Measurements from ENCODE around the gene TBX4.

DNA sequence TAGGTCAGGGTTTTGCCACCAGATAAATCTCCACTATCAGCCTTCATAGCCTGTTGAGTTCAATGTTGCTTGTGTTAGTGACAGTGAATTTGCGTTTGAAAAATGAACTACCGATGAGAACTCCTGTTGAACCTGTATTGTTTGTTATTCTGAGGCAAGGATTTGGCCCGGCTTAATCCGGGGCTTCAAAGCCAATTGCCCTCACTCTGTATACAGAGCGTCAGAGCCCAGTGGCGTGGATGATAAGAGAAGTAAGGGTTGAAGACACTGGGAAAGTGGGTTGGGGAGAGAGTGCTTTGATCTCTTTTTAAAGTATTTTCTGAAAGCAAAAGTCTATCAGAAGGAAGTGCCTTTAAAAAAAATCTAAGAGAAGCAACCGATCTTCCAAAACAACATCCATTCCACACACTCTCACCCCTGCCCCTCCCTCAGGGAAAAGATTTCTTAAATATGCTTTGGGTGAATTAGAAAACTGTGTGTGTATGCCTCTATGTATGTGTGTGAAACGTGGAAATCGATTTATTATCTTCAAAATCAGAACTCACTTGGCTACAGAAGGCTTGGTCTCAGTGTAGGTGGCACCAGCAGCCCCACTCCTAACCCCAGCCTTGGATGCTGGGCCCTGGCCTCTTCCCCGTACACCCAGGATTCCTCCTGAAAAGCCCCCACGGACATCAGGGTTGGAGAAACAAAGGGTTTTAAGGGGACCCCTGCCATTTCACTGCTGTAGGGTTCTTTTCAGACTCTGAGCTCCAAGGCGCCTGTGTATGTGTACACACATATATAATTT lies 8.8 kb downstream of the TBX4 start:
- TF ChIP-seq TAF1 (IDR thresholded peaks at IDR 0.05; ENCODE audit: low read depth) (no peak), TCF12 (IDR thresholded peaks at IDR 0.05; ENCODE audit: low read depth) (no peak), EGR1 (IDR thresholded peaks at IDR 0.05) (no peak), RAD21 (IDR thresholded peaks at IDR 0.05; ENCODE audit: low read depth) (no peak), FOXM1 (IDR thresholded peaks at IDR 0.05; ENCODE audit: borderline replicate concordance, low read depth) (no peak), YY1 (IDR thresholded peaks at IDR 0.05; ENCODE audit: low read depth) (no peak), CREB1 (IDR thresholded peaks at IDR 0.05; ENCODE audit: low read depth) (no peak), EP300 (IDR thresholded peaks at IDR 0.05; ENCODE audit: borderline replicate concordance) (no peak), NFIC (IDR thresholded peaks at IDR 0.05) (no peak)
- TF ChIP-seq, protein P1, sequence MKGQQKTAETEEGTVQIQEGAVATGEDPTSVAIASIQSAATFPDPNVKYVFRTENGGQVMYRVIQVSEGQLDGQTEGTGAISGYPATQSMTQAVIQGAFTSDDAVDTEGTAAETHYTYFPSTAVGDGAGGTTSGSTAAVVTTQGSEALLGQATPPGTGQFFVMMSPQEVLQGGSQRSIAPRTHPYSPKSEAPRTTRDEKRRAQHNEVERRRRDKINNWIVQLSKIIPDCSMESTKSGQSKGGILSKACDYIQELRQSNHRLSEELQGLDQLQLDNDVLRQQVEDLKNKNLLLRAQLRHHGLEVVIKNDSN (IDR thresholded peaks at IDR 0.05), result no peak
- TF ChIP-seq, protein P2, sequence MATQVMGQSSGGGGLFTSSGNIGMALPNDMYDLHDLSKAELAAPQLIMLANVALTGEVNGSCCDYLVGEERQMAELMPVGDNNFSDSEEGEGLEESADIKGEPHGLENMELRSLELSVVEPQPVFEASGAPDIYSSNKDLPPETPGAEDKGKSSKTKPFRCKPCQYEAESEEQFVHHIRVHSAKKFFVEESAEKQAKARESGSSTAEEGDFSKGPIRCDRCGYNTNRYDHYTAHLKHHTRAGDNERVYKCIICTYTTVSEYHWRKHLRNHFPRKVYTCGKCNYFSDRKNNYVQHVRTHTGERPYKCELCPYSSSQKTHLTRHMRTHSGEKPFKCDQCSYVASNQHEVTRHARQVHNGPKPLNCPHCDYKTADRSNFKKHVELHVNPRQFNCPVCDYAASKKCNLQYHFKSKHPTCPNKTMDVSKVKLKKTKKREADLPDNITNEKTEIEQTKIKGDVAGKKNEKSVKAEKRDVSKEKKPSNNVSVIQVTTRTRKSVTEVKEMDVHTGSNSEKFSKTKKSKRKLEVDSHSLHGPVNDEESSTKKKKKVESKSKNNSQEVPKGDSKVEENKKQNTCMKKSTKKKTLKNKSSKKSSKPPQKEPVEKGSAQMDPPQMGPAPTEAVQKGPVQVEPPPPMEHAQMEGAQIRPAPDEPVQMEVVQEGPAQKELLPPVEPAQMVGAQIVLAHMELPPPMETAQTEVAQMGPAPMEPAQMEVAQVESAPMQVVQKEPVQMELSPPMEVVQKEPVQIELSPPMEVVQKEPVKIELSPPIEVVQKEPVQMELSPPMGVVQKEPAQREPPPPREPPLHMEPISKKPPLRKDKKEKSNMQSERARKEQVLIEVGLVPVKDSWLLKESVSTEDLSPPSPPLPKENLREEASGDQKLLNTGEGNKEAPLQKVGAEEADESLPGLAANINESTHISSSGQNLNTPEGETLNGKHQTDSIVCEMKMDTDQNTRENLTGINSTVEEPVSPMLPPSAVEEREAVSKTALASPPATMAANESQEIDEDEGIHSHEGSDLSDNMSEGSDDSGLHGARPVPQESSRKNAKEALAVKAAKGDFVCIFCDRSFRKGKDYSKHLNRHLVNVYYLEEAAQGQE (IDR thresholded peaks at IDR 0.05; ENCODE audit: low read depth), result no peak
- TF ChIP-seq, protein P3, sequence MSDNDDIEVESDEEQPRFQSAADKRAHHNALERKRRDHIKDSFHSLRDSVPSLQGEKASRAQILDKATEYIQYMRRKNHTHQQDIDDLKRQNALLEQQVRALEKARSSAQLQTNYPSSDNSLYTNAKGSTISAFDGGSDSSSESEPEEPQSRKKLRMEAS (IDR thresholded peaks at IDR 0.05), result no peak

Measured in Ishikawa (cell line).